GM12801 (cell line): Measurements from ENCODE around the gene TRIM33.

Experiments used
- TF ChIP-seq, protein P1 (sequence below): IDR thresholded peaks from one replicate; pipeline ENCODE4 v1.5.1; 2011; ENCODE audit warnings: control low read depth; ENCODE audit not compliant: insufficient read length; ENCODE audit errors: extremely low read depth

TRIM33 gene

DNA sequence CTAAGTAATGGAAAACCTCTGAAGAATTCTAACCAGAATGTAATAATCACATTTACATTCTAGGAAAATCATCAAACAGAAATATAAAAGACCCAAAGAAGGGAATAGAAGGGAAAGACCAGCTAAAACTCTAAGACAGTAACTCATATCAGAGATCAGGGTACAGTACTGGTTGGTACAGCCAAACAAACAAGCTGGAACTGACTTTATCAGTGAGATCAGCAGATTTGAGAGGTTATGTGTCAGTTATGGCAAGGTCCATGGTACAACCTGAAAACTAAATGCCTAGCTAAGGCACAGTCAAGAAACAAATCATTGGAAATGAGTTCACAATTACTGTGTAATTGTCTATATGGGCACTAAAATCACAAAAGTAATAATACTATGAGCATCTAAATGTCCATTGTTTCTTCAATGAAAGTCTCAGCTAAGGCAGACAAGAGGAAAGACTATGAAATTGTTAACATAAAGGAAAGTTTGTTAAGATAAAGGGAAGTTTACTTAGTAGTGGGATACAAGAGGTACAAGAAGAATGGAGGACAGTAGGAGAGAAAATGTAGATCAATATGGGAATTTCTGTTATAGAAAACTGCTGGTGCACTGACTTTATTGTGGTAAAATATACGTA lies 75.8 kb downstream of the TRIM33 start:
- TF ChIP-seq, protein P1, sequence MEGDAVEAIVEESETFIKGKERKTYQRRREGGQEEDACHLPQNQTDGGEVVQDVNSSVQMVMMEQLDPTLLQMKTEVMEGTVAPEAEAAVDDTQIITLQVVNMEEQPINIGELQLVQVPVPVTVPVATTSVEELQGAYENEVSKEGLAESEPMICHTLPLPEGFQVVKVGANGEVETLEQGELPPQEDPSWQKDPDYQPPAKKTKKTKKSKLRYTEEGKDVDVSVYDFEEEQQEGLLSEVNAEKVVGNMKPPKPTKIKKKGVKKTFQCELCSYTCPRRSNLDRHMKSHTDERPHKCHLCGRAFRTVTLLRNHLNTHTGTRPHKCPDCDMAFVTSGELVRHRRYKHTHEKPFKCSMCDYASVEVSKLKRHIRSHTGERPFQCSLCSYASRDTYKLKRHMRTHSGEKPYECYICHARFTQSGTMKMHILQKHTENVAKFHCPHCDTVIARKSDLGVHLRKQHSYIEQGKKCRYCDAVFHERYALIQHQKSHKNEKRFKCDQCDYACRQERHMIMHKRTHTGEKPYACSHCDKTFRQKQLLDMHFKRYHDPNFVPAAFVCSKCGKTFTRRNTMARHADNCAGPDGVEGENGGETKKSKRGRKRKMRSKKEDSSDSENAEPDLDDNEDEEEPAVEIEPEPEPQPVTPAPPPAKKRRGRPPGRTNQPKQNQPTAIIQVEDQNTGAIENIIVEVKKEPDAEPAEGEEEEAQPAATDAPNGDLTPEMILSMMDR: no peak

DNA sequence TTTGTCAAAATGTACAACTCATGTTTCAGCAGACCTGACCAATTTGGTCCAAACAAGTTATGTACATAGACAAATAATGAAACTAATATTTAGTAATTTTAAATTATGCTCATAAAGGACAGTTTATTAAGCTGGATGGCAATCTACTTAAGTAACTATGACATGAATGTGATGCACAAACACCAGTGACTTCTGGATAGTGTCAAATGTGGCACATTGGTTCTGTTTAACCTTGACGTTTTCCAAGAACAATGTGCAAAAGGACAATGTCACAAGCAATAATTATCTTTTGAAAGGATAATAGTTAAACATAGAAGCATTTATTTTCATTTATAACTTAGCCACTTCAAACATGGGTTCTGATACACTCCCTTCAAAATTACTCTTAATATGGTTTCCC lies 80.0 kb downstream of the TRIM33 start:
- TF ChIP-seq, protein P1: no peak

DNA sequence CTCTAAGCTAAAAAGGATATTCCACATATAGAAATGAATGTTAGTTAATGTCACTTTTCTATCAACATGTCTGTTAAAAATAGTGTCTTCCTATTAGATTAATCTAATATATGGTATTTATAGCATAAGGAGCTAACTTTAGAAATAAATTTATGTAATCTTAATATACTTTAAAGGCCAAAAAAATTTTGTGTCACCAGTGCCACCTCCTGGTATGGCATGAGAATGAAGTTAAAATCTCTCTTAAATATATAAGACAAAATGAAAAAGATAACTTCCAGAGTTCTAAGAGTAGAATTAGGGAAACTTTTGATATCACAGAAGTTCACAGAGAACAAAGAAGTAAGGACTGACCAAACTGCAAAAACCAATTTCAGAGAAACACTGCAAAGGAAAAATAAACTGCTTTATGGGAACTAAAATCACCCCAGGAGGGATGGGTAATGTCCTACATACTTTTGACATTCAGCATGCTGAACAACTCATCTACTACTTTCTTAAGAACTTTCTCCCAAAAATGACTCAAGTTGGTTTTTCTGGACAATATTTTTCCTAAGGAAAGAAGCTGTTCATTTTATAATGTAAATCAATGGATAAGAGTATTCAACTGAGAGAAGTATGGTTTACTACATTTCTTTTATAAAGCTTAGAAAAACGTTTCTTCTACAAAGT lies 82.8 kb downstream of the TRIM33 start:
- TF ChIP-seq, protein P1: no peak

DNA sequence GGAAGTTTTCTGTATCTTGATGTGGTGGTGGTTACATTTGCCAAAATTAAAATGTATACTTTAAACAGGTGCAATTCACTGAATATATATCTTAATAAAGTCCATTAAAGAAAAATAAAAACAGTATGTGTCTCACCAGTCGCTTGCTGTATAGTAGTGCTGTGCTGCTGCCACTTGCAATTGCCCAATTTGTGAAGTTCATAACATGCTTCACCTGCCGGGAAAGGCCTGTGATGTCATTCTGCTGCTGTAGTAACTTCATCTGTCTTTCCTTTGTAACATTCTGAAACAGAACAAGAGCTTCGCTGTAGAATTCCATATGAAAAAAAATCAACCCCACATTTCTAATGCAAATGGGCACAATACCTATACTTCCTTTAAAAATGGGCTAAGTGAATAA lies 83.4 kb downstream of the TRIM33 start:
- TF ChIP-seq, protein P1: no peak

DNA sequence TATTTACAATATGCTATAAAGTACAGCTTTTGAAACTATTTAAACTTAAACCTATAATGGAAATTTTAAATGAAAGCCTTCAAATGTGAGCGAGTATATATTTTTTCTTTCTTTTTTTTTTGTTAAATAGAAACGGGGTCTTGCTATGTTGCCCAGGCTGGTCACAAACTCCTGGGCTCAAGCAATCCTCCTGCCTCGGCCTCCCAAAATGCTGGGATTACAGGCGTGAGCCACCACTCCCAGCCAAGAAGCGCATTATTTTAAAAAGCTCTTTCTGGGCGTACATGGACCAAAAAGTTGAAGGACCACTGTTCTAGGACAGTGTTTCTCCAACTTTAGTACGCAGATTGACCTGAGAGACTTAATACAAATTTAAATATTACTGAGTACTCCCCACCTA lies 87.5 kb downstream of the TRIM33 start:
- TF ChIP-seq, protein P1: no peak

DNA sequence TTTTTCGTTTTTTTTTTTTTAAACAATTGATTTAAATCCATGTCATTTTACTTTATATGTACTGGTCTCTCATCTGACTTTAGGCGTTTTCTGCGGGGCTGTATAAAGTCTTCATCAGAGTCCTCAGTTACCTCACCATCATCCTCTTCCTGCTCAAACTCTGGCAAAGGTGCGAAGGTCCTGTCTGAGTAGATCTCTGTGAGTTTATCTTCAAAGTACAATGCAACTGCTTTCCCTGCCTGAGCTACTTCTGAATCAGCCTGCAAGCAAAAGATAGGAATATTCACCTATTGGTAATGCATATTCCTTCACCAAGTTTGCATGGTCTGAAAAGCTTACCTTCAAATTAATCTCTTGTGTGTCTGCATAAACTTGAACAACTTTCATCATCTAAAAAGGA lies 113.4 kb downstream of the TRIM33 start:
- TF ChIP-seq, protein P1: no peak

DNA sequence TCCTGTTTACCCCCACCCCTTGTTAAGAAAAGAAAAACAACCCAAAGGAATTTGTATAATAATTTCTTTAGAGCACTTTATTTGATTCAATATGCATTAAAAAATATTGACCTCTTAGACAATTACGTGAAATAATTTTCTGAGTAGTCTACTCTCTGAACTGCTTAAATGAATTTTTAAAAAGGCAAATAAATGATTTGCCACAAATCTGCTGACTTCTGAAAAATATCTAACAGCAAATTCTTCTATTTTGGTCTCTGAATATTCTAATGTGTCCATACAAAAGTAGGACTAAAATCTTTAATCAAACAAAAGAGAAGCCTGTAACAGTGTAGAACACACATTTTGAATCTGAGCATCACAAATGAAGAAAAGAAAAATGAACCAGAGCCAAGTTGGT lies 115.1 kb downstream of the TRIM33 start:
- TF ChIP-seq, protein P1: no peak
